Epithelial cell of proximal tubule (primary cell): ENCODE measurements around the gene PPP3R2. TPM values are rescaled to one million over a fixed set of nuclear protein-coding genes. Genes with fewer than 3 reads are reported as not detected.
A peak's percentile ranks its signal among the peaks of the same experiment; 100 is the strongest.
"Not testable (repeated sequence)": the region's sequence is repeated elsewhere in the genome, so short reads cannot be mapped to it uniquely, and the experiment has no call there.

Source experiments
- DNase-seq: peaks from one replicate; pipeline ENCODE4 v3.0.0-alpha.2; 2011; ENCODE audit warnings: low read depth
- H3K4me3 ChIP-seq: 2 replicates; pipeline ENCODE4 v1.5.1; 2011; ENCODE audit warnings: low read depth, mild to moderate bottlenecking, low read length
- total RNA-seq: library from RNA; depleted of rRNA; stranded (reverse); fragments of >200 nt; gene quantifications from 2 replicates; pipeline ENCODE4 v1.2.3, GENCODE V29; 2015
- TF ChIP-seq, protein P1 (sequence below): conservative IDR thresholded peaks from 2 replicates; pipeline ENCODE4 v1.5.1; 2012; ENCODE audit warnings: low read depth, mild to moderate bottlenecking, low read length

The PPP3R2 gene
- total RNA-seq, 1 donor from 2014 or later, result not detected

DNA sequence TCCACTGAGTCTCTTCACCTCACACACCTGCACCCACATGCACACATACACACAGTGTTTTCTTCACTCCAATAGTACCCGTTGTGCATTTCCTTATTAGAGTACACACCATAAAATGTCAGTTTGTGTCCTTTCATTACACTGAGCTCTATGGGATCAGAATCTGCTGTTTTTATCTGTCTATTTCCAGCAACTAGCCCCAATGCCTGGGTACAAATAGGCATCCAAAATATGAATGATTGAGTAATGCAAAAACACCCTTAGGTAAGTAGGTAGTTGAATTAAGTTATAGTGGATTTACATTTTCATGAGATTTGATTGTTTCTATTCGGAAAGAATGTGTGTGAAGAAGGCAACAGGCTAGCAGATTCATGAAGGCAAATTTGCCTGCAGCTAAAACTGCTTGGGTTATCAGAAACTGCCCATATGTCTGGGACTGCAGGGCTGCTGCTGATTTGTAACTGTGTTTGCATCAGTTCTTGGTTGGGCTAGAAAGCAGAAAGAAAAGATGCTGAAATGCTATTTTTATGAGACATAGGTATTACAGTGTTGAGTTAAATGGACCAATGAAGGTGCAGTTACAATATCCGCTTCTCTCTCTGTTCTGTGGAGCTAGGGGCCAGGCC lies 26.9 kb downstream of the PPP3R2 start:
- TF ChIP-seq, protein P1, sequence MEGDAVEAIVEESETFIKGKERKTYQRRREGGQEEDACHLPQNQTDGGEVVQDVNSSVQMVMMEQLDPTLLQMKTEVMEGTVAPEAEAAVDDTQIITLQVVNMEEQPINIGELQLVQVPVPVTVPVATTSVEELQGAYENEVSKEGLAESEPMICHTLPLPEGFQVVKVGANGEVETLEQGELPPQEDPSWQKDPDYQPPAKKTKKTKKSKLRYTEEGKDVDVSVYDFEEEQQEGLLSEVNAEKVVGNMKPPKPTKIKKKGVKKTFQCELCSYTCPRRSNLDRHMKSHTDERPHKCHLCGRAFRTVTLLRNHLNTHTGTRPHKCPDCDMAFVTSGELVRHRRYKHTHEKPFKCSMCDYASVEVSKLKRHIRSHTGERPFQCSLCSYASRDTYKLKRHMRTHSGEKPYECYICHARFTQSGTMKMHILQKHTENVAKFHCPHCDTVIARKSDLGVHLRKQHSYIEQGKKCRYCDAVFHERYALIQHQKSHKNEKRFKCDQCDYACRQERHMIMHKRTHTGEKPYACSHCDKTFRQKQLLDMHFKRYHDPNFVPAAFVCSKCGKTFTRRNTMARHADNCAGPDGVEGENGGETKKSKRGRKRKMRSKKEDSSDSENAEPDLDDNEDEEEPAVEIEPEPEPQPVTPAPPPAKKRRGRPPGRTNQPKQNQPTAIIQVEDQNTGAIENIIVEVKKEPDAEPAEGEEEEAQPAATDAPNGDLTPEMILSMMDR, result no peak
- H3K4me3 ChIP-seq, result no peak overlapping the region
- DNase-seq, result no peak

DNA sequence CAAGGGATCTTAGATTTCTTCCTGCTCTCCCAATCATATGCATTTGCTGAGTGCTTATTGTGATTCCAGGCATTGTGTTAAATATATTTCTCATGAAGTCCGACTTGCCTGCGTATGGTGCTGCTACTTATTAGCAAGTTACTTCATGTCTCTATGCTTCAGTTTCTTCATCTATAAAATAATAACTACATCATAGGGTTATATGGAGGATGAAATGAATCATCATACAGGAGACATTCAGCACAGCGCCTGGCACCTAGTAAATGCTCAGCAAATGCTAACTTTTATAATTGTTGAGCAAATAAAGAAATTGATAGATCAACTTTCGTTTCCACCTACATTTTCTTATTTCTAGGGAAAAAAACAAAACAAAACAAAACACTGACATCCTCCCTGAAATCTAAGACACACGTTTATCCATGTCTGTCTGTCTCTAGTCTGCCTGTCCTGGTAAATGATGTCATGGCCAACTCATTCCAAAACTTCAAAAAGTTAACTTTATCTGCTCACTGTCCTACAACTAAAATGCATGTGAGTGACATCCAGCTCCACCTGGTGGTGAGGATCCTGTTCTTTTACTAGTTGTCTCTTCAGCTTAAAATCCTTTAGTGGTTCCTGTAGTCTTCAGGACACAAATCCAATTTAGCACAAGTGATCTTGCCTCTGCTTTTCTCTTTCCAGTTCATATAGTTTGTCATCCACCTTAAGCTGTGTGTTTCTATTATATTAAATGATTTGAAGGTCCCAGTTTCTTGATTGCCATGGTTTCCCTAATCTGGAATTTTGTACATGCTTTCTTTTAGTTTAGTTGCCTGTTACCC lies 27.7 kb downstream of the PPP3R2 start:
- no peak overlapping the region for H3K4me3 ChIP-seq
- TF ChIP-seq, protein P1, result peak; percentile 71
- DNase-seq, result peak; percentile 6

DNA sequence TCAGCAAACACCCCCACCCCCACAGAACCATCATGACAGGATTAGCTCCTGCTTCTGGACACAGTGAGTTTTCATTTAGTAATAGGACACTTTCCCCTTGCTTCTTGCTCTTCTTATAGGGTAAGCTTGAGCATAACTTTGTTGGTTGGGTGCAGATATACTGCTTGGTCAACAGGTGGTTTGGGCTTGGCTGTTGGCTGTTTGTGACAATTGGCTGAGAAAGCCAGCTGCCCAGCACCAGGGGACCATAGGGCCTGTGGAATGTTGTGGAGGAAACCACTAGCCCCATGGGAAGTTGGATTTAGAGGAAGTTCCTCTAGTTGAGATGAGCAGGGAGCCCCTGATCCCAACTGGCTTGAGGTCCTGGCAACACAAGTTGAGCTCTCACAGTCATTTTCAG lies 30.5 kb downstream of the PPP3R2 start:
- TF ChIP-seq, protein P1, result no peak
- H3K4me3 ChIP-seq, result no peak overlapping the region
- no peak for DNase-seq

DNA sequence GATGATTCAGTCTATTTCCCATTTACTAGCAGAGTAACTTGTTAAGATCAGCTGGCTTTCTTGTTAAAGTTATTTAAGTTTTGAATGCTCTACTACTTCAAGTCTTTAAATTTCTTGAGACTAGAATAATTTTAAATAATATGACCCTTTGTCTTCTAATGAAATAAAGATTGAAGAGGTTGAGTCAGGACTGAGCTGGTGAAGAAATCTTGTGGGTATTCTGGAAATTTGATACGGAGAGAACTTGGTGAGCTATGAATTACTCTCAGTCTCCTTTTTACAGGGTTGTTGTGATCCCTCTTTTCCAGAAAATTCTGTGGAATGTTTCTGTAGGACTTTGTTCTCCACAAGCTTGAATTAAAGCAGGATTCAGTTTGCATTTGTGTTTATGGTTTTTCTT lies 31.8 kb downstream of the PPP3R2 start:
- TF ChIP-seq, protein P1, result no peak
- no peak overlapping the region for H3K4me3 ChIP-seq
- DNase-seq, result no peak

DNA sequence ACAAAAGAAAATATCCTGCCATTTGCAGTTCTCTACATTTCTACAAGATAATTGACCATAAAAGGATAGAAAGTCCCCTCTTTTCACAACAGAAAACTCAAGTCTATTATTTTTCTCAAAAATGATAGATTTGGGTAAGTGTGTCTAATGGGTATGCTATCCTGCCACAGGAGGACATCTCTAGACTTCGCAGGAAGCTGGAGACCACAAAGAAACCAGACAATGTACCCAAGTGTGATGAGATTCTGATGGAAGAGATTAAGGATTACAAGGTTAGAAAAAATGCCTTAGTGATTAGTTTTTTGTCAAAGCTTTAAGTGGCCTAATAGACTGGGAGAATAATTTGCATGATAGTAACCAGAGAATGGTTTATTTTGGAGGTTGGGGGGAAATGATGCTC lies 33.0 kb downstream of the PPP3R2 start:
- TF ChIP-seq, protein P1, result no peak
- DNase-seq, result no peak
- no peak overlapping the region for H3K4me3 ChIP-seq

DNA sequence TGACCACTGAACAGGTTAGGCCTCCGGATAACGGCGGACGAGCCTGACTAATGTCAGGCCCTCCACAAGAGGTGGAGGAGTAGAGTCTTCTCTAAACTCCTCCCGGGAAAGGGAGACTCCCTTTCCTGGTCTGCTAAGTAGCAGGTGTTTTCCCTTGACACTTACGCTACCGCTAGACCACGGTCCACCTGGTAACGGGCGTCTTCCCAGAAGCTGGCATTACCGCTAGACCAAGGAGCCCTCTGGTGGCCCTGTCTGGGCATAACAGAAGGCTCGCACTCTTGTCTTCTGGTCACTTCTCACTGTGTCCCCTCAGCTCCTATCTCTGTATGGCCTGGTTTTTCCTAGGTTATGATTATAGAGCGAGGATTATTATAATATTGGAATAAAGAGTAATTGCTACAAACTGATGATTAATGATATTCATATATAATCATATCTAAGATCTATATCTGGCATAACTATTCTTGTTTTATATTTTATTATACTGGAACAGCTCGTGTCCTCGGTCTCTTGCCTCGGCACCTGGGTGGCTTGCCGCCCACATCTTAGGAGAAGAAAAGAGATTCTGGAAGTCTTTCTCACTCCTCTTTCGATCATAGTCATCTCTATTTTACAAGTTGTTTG lies 45.2 kb downstream of the PPP3R2 start:
- TF ChIP-seq, protein P1, result peak; percentile 19
- not testable (repeated sequence) for DNase-seq, H3K4me3 ChIP-seq
